ENCODE data around the gene MFAP3L.
"Not testable (repeated sequence)": the region's sequence is repeated elsewhere in the genome, so short reads cannot be mapped to it uniquely, and the experiment has no call there.

MFAP3L gene

DNA sequence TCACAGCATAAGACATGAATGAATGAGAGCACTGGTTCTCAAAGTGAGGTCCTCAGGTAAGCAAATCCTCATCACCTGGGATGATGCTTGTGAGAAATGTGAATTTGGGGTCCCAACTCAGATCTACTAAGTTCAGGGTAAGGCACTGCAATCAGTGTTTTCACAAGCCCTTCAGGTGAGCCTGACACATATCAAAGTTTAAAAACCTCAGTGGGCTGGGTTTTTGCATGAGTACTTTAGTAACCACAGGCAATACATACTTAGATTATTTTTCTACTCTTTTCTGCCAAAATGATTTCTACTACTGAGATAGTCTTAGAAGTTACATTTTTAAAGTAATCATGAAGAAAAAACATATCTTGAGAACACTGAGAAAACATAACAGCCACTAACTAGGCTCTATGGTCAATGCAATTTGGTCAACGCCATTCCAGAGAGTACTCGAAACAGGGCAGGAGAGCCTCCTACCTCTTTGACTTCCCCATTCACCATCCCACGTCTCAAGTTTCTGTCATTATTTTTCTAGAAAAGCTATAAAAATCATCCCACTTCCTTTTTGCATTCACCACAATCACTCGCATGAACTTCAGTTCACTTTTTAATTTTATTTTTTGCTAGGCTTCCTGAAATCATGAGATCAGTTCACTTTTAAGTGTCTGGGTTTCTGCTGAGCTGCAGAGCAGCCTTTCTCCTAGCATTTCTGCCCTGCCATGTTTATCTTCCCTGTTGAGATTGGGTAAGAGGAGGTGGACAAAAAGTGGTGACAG lies 73.8 kb downstream of the MFAP3L start:
- in situ Hi-C loops (cut with MboI; ENCODE audit: low sequenced_read_pairs) = no loop called here

DNA sequence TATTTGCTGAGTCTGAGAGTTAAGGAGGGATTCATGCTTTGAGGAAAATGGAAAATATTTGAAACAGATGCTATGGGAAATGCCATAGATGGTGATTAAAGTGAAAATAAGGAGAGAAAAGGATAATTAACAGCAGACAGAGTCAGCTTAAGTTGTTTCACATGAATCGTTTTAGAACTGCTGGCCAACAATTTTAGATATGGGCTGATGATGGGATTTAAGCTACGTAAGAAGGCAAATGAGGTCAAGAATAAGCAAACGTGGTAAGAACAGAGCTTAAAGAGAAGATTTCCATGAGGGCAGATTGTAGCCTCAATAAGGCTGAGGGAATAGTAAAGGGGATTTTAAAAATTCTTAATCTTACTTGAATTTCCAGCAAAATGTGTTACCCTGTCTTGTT lies 77.9 kb downstream of the MFAP3L start:
- in situ Hi-C loops (cut with MboI; ENCODE audit: low sequenced_read_pairs) = no loop called here

DNA sequence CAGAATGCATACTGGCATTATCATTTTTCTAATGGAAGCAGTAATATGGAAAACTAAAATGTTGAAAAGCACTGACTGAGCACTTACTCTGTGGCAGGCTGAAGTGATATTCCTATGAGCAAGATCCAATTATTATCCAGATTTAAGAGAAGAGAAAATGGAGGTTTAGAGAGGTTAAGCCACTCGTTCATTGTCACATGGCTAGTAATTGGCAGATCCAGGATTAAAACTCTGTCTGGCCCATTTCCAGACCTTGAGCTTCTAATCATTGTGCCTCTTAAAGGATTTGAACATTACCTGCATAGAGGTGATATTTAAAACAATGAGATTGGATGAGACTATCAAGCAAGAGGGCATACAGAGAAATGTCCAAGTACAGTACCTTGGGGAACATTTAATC lies 80.6 kb downstream of the MFAP3L start:
- in situ Hi-C loops (cut with MboI; ENCODE audit: low sequenced_read_pairs) = no loop called here

DNA sequence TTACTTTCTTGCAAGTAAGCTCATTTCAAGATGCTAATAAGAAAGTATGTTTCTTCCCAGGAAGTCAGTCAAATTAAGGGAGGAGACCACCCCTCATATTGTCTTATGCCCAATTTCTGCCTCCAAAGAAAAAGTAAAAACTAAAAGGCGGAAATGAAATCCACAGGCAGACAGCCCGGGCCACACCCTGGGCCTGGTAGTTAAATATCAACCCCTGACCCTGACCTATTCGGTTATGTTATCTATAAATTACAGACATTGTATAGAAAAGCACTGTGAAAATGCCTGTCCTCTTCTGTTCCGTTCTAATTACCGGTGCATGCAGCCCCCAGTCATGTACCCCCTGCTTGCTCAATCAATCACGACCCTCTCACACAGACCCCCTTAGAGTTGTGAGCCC lies 82.6 kb downstream of the MFAP3L start:
- in situ Hi-C loops (cut with MboI; ENCODE audit: low sequenced_read_pairs) = not testable (repeated sequence)

DNA sequence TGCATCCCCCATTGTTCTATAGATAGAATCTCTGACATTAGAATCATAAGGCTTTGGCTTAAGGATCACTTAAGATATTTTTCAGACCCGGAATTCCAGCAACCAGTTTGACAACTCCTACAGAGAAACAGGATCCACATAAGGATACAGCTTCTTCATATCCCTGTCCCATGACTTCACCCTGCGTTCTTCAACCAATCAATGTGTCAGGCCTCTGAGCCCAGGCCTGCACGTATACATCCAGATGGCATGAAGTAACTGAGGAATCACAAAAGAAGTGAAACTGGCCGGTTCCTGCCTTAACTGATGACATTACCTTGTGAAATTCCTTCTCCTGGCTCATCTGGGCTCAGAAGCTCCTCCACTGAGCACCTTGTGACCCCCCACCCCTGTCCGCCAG lies 85.1 kb downstream of the MFAP3L start:
- in situ Hi-C loops (cut with MboI; ENCODE audit: low sequenced_read_pairs) = no loop called here

DNA sequence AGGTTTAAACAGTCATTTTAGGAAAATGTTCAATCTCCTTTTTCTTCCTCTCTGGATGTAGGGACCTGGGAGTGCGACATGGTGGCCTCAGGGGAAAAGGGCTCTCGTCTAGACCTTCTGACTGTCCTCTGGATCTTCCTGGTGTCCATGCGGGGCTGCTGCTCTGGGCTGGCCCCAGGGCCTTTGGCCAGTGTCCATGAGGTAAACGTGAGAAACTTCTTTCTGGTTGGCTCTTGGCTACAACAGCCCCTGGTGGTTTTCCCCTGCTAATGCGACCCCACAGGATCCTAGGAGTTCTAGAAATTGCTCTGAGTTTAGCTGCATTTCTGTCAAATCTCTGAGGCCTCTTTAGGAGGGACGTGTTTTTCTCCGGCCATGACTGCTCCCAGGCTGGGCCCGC lies 85.7 kb downstream of the MFAP3L start:
- in situ Hi-C loops (cut with MboI; ENCODE audit: low sequenced_read_pairs) = no loop called here
